ENCODE measurements around the gene PDK1. TPM values are rescaled to one million over a fixed set of nuclear protein-coding genes. Genes with fewer than 3 reads are reported as not detected.
"Not testable (repeated sequence)": the region's sequence is repeated elsewhere in the genome, so short reads cannot be mapped to it uniquely, and the experiment has no call there.

The PDK1 gene
- total RNA-seq, 1 donor from 2014 or later = 9.4 TPM

DNA sequence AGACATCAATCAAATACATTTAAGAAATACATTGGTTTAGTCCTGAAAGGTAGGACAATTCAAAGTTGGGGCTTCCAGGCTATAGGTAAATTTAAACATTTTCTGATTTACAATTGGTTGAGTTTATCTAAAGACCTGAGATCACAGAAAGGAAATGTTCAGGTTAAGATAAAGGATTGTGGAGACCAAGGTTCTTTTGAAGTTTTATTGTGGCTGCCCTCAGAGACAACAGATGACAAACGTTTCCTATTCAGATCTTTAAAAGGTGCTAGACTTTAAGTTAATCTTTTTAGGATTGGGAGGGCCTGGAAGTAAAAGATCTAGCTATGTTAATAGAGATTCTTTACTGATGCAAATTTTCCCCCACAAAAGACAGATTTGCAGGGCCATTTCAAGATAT, 6.1 kb upstream of the PDK1 start:
- not testable (repeated sequence) for H3K36me3 ChIP-seq (ENCODE audit: control insufficient read depth in 3 of 3, insufficient read depth in 3 of 3, low read length in 3 of 3); H3K9me3 ChIP-seq (ENCODE audit: control insufficient read depth in 3 of 3, low read length in 3 of 3); H3K27me3 ChIP-seq (ENCODE audit: control insufficient read depth in 3 of 3, insufficient read depth in 3 of 3, low read length in 3 of 3); H3K4me1 ChIP-seq (ENCODE audit: control insufficient read depth in 3 of 3, insufficient read depth in 3 of 3, low read length in 3 of 3); H3K9ac ChIP-seq (ENCODE audit: low read depth in 1 of 3, low read length in 3 of 3); H3K4me3 ChIP-seq (ENCODE audit: low read length in 3 of 3); H3K27ac ChIP-seq (ENCODE audit: low read depth, low read length)

DNA sequence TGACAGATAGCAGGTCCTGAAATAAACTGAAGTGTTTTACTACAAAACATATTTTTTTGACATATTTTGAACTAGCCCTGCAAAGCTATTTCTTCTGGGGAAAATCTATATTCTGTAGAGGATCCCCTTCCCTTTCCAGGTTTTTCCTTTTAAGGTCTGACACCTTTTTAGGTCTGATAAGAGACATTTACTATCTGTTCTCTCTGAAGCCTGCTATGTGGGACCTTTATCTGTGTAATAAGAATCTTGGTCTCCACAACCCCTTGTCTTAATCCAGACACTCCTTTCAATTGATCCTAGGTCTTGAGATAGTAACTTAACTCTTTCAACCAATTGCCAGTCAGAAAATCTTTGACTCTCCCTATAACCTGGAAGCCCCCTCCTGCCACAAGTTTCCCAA, 5.5 kb upstream of the PDK1 start:
- Histone ChIP-seq H3K36me3 (ENCODE audit: control insufficient read depth in 3 of 3, insufficient read depth in 3 of 3, low read length in 3 of 3) (no peaks in the 10 kb centered on the region), H3K4me3 (ENCODE audit: low read length in 3 of 3) (no peak overlapping the region), H3K27ac (ENCODE audit: low read depth, low read length) (no peak overlapping the region), H3K9me3 (ENCODE audit: control insufficient read depth in 3 of 3, low read length in 3 of 3) (no peaks in the 10 kb centered on the region), H3K9ac (ENCODE audit: low read depth in 1 of 3, low read length in 3 of 3) (no peak overlapping the region), H3K27me3 (ENCODE audit: control insufficient read depth in 3 of 3, insufficient read depth in 3 of 3, low read length in 3 of 3) (no peaks in the 10 kb centered on the region), H3K4me1 (ENCODE audit: control insufficient read depth in 3 of 3, insufficient read depth in 3 of 3, low read length in 3 of 3) (peaks cover 2 to 4% (median 3%) of the 10 kb centered on the region in 3 donors)

DNA sequence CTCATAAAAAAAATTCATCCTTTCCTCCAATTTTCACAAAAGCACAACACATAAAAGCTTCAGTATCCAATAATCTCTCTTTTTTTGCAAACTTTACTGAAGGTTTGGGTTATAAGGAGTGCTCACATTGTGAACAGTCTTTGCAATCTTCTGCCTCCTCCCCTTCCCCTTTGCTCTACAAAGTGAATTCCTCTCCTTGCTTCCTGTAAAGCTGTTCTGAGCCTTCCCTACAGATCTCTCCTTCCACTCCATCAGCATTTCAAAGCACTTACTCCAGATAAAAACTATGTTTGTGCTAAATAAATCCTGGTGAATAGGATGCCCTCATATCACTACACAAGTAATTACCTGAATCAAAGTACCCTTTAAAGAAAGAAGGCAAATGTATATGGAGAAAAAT, 4.6 kb upstream of the PDK1 start:
- H3K9ac ChIP-seq (ENCODE audit: low read depth in 1 of 3, low read length in 3 of 3) = no peak overlapping the region
- H3K36me3 ChIP-seq (ENCODE audit: control insufficient read depth in 3 of 3, insufficient read depth in 3 of 3, low read length in 3 of 3) = no peaks in the 10 kb centered on the region
- no peaks in the 10 kb centered on the region for H3K9me3 ChIP-seq (ENCODE audit: control insufficient read depth in 3 of 3, low read length in 3 of 3)
- H3K4me1 ChIP-seq (ENCODE audit: control insufficient read depth in 3 of 3, insufficient read depth in 3 of 3, low read length in 3 of 3) = peaks cover 3 to 6% (median 3%) of the 10 kb centered on the region in 3 donors
- no peaks in the 10 kb centered on the region for H3K27me3 ChIP-seq (ENCODE audit: control insufficient read depth in 3 of 3, insufficient read depth in 3 of 3, low read length in 3 of 3)
- H3K27ac ChIP-seq (ENCODE audit: low read depth, low read length) = no peak overlapping the region
- H3K4me3 ChIP-seq (ENCODE audit: low read length in 3 of 3) = no peak overlapping the region

DNA sequence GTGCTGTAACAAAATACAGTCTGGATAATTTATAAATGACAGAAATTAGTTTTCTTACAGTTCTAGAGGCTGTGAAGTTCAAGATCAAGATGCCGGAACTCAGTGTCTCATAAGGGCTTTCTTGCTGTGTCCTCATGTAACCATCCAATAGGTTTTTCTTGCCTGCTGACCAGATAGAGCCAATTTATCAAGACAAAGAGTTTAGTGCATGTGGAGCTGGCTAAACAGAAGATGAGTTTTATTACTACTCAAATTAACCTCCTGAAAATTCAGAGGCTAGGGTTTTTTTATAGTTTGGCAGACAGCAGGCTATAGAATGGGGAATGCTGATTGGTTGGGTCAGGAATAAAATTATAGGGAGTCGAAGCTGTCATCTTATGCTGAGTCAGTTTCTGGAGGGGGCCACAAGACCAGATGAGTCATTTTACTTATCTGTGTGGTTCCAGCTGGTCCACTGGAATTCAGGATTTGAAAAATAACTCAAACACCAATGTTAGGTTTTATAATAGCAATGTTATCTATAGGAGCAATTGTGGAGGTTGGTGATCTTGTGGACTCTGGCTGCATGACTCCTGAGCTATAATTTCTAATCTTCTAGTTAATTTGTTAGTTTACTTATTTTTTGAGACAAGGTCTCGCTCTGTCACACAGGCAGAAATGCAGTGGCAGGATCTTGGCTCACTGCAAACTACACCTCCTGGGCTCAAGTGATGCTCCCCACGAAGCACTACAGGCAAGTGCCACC, 3.2 kb upstream of the PDK1 start:
- Histone ChIP-seq H3K9ac (ENCODE audit: low read depth in 1 of 3, low read length in 3 of 3) (no peak overlapping the region), H3K4me1 (ENCODE audit: control insufficient read depth in 3 of 3, insufficient read depth in 3 of 3, low read length in 3 of 3) (peaks cover 5 to 14% (median 9%) of the 10 kb centered on the region in 3 donors), H3K36me3 (ENCODE audit: control insufficient read depth in 3 of 3, insufficient read depth in 3 of 3, low read length in 3 of 3) (no peaks in the 10 kb centered on the region), H3K4me3 (ENCODE audit: low read length in 3 of 3) (no peak overlapping the region), H3K9me3 (ENCODE audit: control insufficient read depth in 3 of 3, low read length in 3 of 3) (no peaks in the 10 kb centered on the region), H3K27me3 (ENCODE audit: control insufficient read depth in 3 of 3, insufficient read depth in 3 of 3, low read length in 3 of 3) (no peaks in the 10 kb centered on the region), H3K27ac (ENCODE audit: low read depth, low read length) (no peak overlapping the region)

DNA sequence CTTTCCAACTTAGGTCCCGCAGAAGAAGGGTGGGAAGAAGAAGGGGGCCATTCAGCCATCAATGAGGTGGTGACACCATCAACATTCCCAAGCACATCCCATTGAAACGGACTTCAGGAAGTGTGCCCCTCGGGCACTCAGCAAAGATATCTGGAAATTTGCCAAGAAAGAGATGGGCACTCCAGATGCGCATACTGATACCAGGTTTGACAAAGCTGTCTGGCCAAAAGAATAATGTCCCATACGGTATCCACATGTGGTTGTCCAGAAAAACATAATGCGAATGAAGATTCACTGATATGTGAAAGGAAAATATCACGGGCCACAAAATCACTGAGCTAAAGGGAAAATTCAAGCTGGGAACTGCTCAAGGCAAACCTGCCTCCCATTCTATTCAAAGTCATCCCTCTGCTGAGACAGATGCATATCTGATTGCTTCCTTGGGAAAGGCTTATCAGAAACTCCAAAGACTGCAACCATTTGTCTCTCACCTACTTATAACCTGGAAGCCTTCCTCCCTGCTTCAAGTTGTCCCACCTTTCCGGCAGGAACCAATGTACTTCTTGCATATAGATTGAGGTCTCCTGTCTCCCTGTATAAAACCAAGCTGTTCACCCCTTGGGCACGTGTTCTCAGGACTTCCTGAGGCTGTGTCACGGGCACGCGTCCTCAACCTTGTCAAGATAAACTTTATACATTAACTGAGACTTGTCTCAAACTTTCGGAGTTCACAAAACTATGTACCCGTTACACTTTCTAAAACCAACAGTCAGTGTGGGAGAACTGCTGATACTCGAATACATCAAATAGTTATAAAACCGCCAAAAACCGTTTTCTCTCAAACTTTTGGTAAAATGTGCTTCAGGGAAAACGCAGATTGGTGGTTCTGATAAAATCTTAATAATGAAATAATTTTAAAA, 1.3 kb upstream of the PDK1 start:
- Histone ChIP-seq H3K4me1 (ENCODE audit: control insufficient read depth in 3 of 3, insufficient read depth in 3 of 3, low read length in 3 of 3) (peaks cover 5 to 14% (median 9%) of the 10 kb centered on the region in 3 donors), H3K27me3 (ENCODE audit: control insufficient read depth in 3 of 3, insufficient read depth in 3 of 3, low read length in 3 of 3) (no peaks in the 10 kb centered on the region), H3K9me3 (ENCODE audit: control insufficient read depth in 3 of 3, low read length in 3 of 3) (no peaks in the 10 kb centered on the region), H3K36me3 (ENCODE audit: control insufficient read depth in 3 of 3, insufficient read depth in 3 of 3, low read length in 3 of 3) (no peaks in the 10 kb centered on the region), H3K27ac (ENCODE audit: low read depth, low read length) (peak overlapping the region; percentile 87), H3K4me3 (ENCODE audit: low read length in 3 of 3) (peak overlapping the region in 2 of 3 donors; percentile 92 to 94), H3K9ac (ENCODE audit: low read depth in 1 of 3, low read length in 3 of 3) (peak overlapping the region in 2 of 3 donors; percentile 75 to 87)

DNA sequence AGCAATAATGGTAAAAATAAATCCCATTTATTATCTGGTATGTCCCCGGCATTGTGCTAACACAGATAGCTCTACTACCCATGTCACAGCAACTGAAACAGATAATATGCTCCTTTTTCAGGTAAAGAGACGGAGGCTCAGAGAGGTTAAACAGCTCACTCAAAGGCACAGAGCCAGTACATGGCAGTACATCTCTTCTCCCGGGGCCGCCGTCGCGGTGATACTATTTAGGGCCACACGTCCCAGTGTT, 693 bp upstream of the PDK1 start:
- Histone ChIP-seq H3K27ac (ENCODE audit: low read depth, low read length) (peak overlapping the region; percentile 87), H3K9ac (ENCODE audit: low read depth in 1 of 3, low read length in 3 of 3) (peak overlapping the region; percentile 55 to 87 (median 75)), H3K4me3 (ENCODE audit: low read length in 3 of 3) (peak overlapping the region; percentile 92 to 94 (median 94)), H3K27me3 (ENCODE audit: control insufficient read depth in 3 of 3, insufficient read depth in 3 of 3, low read length in 3 of 3) (no peaks in the 10 kb centered on the region), H3K9me3 (ENCODE audit: control insufficient read depth in 3 of 3, low read length in 3 of 3) (no peaks in the 10 kb centered on the region), H3K36me3 (ENCODE audit: control insufficient read depth in 3 of 3, insufficient read depth in 3 of 3, low read length in 3 of 3) (no peaks in the 10 kb centered on the region), H3K4me1 (ENCODE audit: control insufficient read depth in 3 of 3, insufficient read depth in 3 of 3, low read length in 3 of 3) (peaks cover 5 to 14% (median 9%) of the 10 kb centered on the region in 3 donors)

DNA sequence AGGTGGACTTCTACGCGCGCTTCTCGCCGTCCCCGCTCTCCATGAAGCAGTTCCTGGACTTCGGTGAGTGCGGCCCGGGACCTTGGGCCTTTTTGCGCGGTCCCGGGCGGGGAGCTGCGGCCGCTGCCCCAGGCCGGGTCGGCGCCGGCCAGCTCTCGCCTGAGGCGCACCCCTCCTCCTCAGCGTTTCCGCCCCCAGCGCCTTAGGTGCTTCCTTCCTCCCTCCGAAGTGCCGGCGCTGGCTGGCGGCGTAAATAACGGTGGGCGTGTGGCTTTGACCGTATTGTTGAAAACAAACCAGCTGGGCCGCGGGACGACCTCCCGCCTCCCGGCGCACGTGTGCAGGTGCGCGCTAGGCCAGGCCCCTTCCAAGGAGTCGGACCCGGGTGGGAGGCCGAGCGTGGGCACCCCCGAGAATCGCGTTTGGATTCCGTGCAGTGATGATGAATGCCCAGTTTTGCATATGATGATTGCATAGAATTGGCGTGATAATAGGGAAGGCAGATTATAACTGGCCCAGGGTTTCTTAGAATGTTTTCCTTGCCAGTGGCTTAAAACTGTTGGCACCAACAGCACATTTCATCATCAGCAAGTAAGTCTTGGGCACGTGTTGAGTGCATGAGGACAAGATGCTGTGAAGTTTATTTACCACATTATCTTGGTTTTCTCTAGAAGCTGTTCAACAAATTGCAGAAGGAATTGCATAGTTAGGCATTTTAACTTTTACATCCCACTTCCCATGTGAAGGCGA, 569 bp downstream of the PDK1 start:
- Histone ChIP-seq H3K36me3 (ENCODE audit: control insufficient read depth in 3 of 3, insufficient read depth in 3 of 3, low read length in 3 of 3) (no peaks in the 10 kb centered on the region), H3K9ac (ENCODE audit: low read depth in 1 of 3, low read length in 3 of 3) (peak overlapping the region; percentile 77 to 89 (median 87)), H3K9me3 (ENCODE audit: control insufficient read depth in 3 of 3, low read length in 3 of 3) (no peaks in the 10 kb centered on the region), H3K4me3 (ENCODE audit: low read length in 3 of 3) (peak overlapping the region; percentile 79 to 94 (median 81)), H3K4me1 (ENCODE audit: control insufficient read depth in 3 of 3, insufficient read depth in 3 of 3, low read length in 3 of 3) (peaks cover 5 to 17% (median 11%) of the 10 kb centered on the region in 3 donors), H3K27me3 (ENCODE audit: control insufficient read depth in 3 of 3, insufficient read depth in 3 of 3, low read length in 3 of 3) (no peaks in the 10 kb centered on the region), H3K27ac (ENCODE audit: low read depth, low read length) (peak overlapping the region; percentile 87)

DNA sequence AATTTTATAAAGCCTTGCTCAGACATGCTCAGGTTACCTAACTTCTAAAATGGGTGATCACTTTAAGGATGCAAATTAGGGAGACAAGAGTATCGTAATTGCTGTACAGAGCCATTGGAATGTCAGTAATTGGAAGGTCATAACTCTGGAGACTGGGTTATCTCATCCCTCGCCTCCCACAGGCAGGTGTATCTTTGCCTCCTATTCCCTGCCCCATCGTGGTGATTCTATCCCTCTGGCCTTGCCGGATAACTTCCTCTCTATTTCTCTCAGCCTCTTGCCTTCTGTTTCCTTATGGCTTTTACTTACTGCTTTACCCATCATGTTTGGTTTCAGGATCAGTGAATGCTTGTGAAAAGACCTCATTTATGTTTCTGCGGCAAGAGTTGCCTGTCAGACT, 2.5 kb downstream of the PDK1 start:
- H3K9me3 ChIP-seq (ENCODE audit: control insufficient read depth in 3 of 3, low read length in 3 of 3) = no peaks in the 10 kb centered on the region
- H3K9ac ChIP-seq (ENCODE audit: low read depth in 1 of 3, low read length in 3 of 3) = no peak overlapping the region
- H3K36me3 ChIP-seq (ENCODE audit: control insufficient read depth in 3 of 3, insufficient read depth in 3 of 3, low read length in 3 of 3) = peaks cover 0 to 5% (median 0%) of the 10 kb centered on the region in 3 donors
- peaks cover 5 to 17% (median 11%) of the 10 kb centered on the region in 3 donors for H3K4me1 ChIP-seq (ENCODE audit: control insufficient read depth in 3 of 3, insufficient read depth in 3 of 3, low read length in 3 of 3)
- H3K4me3 ChIP-seq (ENCODE audit: low read length in 3 of 3) = no peak overlapping the region
- no peak overlapping the region for H3K27ac ChIP-seq (ENCODE audit: low read depth, low read length)
- H3K27me3 ChIP-seq (ENCODE audit: control insufficient read depth in 3 of 3, insufficient read depth in 3 of 3, low read length in 3 of 3) = no peaks in the 10 kb centered on the region

DNA sequence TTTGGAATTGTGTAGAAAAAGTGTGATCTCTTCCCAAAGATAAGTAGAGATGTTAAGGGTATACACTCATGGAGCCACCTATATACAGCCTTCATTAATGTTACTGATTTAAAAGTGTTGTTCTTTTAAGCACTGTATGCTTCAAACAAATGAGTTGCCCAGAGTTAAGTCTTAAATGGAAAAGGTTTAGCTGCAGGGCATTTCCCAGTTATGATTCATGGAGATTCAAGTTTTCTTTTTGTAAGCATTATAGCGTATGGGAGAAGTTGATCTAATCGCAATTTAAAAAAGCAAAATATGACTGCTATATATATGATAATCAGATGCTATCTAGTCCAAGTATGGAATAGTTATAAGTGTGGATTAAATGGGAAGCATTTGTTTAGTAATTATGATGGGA, 4.8 kb downstream of the PDK1 start:
- peaks cover 3 to 11% (median 8%) of the 10 kb centered on the region in 3 donors for H3K4me1 ChIP-seq (ENCODE audit: control insufficient read depth in 3 of 3, insufficient read depth in 3 of 3, low read length in 3 of 3)
- no peak overlapping the region for H3K27ac ChIP-seq (ENCODE audit: low read depth, low read length)
- no peaks in the 10 kb centered on the region for H3K27me3 ChIP-seq (ENCODE audit: control insufficient read depth in 3 of 3, insufficient read depth in 3 of 3, low read length in 3 of 3)
- peaks cover 0 to 8% (median 0%) of the 10 kb centered on the region in 3 donors for H3K36me3 ChIP-seq (ENCODE audit: control insufficient read depth in 3 of 3, insufficient read depth in 3 of 3, low read length in 3 of 3)
- H3K9ac ChIP-seq (ENCODE audit: low read depth in 1 of 3, low read length in 3 of 3) = no peak overlapping the region
- no peak overlapping the region for H3K4me3 ChIP-seq (ENCODE audit: low read length in 3 of 3)
- H3K9me3 ChIP-seq (ENCODE audit: control insufficient read depth in 3 of 3, low read length in 3 of 3) = no peaks in the 10 kb centered on the region

Data from skeletal muscle tissue (tissue), 4 donors.